Stimulated activated CD8-positive, alpha-beta memory T cell treated with anti-CD3 and anti-CD28 coated beads, Interleukin-12 subunit alpha, Interleukin-12 subunit beta, amount 100 ng/mL, for 1 hour (primary cell): Measurements from ENCODE around the gene MGAT4C.

Source experiments
- DNase-seq: peaks from one replicate; pipeline ENCODE4 v3.0.0-alpha.2; 2020; ENCODE audit warnings: low read depth

The MGAT4C gene

DNA sequence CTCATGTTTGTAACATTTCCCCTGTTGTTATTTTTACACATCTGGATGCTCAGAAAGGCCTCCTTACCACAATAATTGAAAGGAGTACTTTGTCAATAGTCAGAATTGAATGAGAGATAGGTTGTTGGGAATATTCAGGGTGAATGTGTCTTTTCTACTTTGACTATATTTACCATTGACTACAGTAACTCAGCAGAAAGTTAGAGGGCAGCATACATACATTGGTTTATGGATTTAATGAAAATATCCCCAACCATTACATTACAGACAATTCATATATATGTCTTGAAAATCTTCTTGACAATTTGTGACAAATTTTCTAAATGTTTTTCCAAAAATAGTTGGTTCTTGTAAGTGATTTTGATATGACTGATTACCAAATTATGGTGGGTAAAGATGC, 284.4 kb downstream of the MGAT4C start:
- no peak for DNase-seq

- no peak for DNase-seq
Observed at GRCh38 chr12:85968606-85969005, 287.6 kb downstream of the MGAT4C start.

DNA sequence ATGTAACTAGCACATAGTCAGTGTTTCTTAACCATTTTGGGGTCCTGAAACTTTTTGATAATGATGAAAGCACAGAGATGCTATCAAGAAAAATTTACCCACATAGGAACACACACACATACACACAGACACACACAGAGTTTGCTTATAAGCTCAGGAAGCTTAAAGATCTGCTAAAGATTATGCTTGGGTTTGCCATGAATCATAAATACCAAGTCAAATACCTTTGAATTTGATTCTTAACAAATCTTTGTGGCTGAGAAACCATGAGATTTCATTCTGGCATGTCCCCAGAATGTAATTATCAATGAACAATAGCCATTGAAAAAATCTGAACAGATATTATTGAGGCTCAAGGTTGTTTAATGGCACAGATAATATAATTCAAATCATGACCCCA, 292.9 kb downstream of the MGAT4C start:
- DNase-seq, result no peak

- no peak for DNase-seq
Observed at GRCh38 chr12:85956081-85956480, 300.1 kb downstream of the MGAT4C start.

DNA sequence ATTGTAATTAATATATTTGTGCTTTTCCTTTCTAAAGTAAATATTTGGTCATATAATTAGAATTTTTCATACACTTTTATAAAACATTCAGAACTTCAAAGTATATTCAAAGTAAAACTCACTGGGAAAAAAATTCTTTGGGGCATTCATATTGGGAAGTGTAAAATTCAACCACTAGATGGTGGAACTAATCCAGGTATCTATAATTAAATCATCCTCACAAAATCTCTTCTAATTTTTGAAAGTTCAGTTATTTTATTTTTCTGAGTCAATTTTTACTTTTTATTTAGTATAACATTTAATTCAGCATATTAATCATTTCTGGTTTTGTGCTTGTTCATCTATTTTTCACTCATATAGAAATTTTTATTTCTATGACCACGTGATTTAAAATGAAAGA, 301.1 kb downstream of the MGAT4C start:
- DNase-seq, result no peak

- no peak for DNase-seq
Observed at GRCh38 chr12:85951823-85952222, 304.4 kb downstream of the MGAT4C start.

- no peak for DNase-seq
Observed at GRCh38 chr12:85949253-85949652, 306.9 kb downstream of the MGAT4C start.

DNA sequence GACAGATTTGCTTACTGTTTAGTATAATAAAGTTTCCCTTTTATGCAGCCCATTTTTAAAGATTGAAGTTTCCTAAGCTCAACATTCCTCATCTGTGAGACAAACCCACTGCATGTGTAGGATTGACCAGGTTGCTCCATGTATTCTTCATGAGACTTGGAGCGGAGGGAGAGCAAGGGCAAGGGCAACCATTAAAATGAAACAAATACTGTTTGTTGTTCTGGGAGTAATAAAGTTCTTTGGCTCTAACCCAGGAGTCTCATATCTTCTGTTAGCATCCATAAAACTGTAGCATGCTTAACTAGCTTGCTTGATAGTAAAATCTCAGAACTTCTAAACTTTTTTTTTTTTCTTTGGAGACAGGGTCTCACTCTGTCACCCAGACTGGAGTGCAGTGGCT, 307.9 kb downstream of the MGAT4C start:
- DNase-seq, result no peak

DNA sequence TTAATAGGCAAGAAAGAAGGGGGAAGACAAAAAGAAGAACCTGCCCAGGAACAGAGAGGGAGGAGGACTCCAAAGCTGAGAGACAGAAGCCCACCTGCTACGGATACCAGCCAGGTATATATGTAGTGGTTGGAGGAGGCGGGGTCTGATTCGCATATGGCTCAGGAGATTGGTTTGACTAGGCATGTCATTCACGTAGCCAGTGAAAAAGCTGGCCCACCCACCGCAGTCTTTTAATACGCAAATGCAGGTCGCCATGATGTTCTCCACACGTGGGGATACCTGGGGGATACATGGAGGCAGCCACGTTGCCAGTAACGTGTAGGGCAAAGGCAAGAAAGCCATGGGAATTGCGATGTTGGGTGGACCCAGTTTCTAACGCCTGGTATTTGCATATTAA, 308.9 kb downstream of the MGAT4C start:
- DNase-seq, result no peak

DNA sequence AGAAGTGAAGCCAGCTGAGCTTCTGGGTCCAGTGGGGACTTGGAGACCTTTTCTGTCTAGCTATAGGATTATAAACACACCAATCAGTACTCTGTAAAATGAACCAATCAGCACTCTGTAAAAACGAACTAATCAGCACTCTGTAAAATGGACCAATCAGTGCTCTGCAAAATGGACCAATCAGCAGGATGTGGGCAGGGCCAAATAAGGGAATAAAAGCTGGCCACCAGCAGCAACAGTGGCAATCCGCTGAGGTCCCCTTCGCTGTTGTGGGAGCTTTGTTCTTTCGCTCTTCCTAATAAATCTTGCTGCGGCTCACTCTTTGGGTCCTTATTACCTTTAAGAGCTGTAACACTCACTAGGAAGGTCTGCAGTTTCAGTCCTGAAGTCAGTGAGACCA, 309.8 kb downstream of the MGAT4C start:
- DNase-seq, result no peak

- DNase-seq, result no peak
Observed at GRCh38 chr12:85927166-85927565, 329.0 kb downstream of the MGAT4C start.

- DNase-seq, result no peak
Observed at GRCh38 chr12:85923767-85924331, 332.3 kb downstream of the MGAT4C start.

DNA sequence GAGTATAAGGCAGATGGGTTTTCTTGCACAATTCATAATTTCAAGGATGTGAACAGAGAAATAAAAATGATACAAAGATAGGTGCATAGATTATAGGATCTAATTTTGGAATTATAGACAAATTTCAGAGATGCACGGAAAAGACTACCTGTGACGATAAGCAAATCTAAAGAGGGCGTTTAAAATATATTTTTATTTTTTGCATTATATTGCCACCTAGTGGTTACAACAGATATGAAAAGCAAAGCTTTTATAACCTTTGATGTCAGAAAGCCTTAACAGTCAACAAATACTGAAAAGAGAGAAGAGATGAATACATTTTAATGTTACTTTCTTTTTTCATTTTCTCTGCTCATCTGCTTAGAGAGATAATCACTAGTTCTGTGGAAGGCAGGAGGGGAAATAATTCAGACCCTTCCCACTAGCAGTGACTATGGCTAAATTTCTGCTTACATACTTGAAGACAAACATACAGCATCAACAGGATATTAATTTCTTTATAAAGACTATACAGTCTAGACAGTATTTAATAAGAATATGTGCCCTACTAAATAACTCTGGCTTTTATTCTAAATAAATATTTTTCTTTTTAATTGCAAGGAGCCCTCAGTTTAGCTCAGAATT, 335.8 kb downstream of the MGAT4C start:
- DNase-seq, result no peak
